Activated CD4-positive, alpha-beta T cell treated with anti-CD3 and anti-CD28 coated beads, Interleukin-2, amount 50 U/mL, for 16 hours (primary cell): Measurements from ENCODE around the gene FRMD5.
A peak's percentile ranks its signal among the peaks of the same experiment; 100 is the strongest.

ENCODE experiments used
- DNase-seq: peaks from one replicate; pipeline ENCODE4 v3.0.0-alpha.2; 2020

Gene FRMD5

GRCh38 chr15:43958861-43959330, 236.2 kb downstream of the FRMD5 start:
- no peak for DNase-seq

GRCh38 chr15:43957724-43958123, 237.3 kb downstream of the FRMD5 start:
- DNase-seq, result no peak

- DNase-seq, result no peak
Measured at GRCh38 chr15:43955140-43955539, 239.9 kb downstream of the FRMD5 start.

- peak; percentile 44 for DNase-seq
Measured at GRCh38 chr15:43954181-43954621, 240.9 kb downstream of the FRMD5 start.

- DNase-seq, result no peak
Measured at GRCh38 chr15:43953402-43953801, 241.7 kb downstream of the FRMD5 start.

GRCh38 chr15:43950531-43950930, 244.5 kb downstream of the FRMD5 start:
- DNase-seq, result no peak

GRCh38 chr15:43948691-43949325, 246.3 kb downstream of the FRMD5 start:
- DNase-seq, result peak; percentile 26

- no peak for DNase-seq
Measured at GRCh38 chr15:43943511-43943910, 251.6 kb downstream of the FRMD5 start.

- DNase-seq, result no peak
Measured at GRCh38 chr15:43942194-43942593, 252.9 kb downstream of the FRMD5 start.

GRCh38 chr15:43941555-43941954, 253.5 kb downstream of the FRMD5 start:
- no peak for DNase-seq

- DNase-seq, result no peak
Measured at GRCh38 chr15:43941071-43941470, 254.0 kb downstream of the FRMD5 start.

- no peak for DNase-seq
Measured at GRCh38 chr15:43939070-43939469, 256.0 kb downstream of the FRMD5 start.

- DNase-seq, result no peak
Measured at GRCh38 chr15:43934480-43934879, 260.6 kb downstream of the FRMD5 start.

GRCh38 chr15:43932907-43933306, 262.2 kb downstream of the FRMD5 start:
- DNase-seq, result no peak

- no peak for DNase-seq
Measured at GRCh38 chr15:43931790-43932435, 263.2 kb downstream of the FRMD5 start.

- no peak for DNase-seq
Measured at GRCh38 chr15:43931119-43931518, 264.0 kb downstream of the FRMD5 start.

GRCh38 chr15:43930556-43930955, 264.5 kb downstream of the FRMD5 start:
- DNase-seq, result no peak

- no peak for DNase-seq
Measured at GRCh38 chr15:43930079-43930478, 265.0 kb downstream of the FRMD5 start.

GRCh38 chr15:43928152-43928551, 266.9 kb downstream of the FRMD5 start:
- DNase-seq, result no peak

GRCh38 chr15:43927203-43927602, 267.9 kb downstream of the FRMD5 start:
- DNase-seq, result no peak

- no peak for DNase-seq
Measured at GRCh38 chr15:43923553-43923952, 271.5 kb downstream of the FRMD5 start.

- no peak for DNase-seq
Measured at GRCh38 chr15:43922021-43922420, 273.1 kb downstream of the FRMD5 start.

GRCh38 chr15:43920815-43921214, 274.3 kb downstream of the FRMD5 start:
- no peak for DNase-seq

GRCh38 chr15:43920254-43920600, 274.8 kb downstream of the FRMD5 start:
- no peak for DNase-seq
